ENCODE results near the gene MRPL30.
"Not testable (repeated sequence)": the region's sequence is repeated elsewhere in the genome, so short reads cannot be mapped to it uniquely, and the experiment has no call there.

Gene MRPL30

GRCh38 chr2:99180755-99181623 lies at the start of gene MRPL30, which contains the start of gene MITD1:
Gene MRPL30 (plus strand): TSS chr2:99181184. CDS start chr2:99186204, 5,020 bp downstream.
Gene MITD1 (minus strand): TSS chr2:99181058. CDS start chr2:99180981, 77 bp downstream.
- DNase-seq (ENCODE audit: low read depth in 2 of 2): peak; percentile 78 to 82

GRCh38 chr2:99135044-99135556 lies 45.9 kb upstream of the MRPL30 start:
- DNase-seq (ENCODE audit: low read depth in 2 of 2): not testable (repeated sequence)

GRCh38 chr2:99139003-99139402 lies 42.0 kb upstream of the MRPL30 start:
- no peak for DNase-seq (ENCODE audit: low read depth in 2 of 2)

GRCh38 chr2:99140056-99140859 lies 40.7 kb upstream of the MRPL30 start:
- DNase-seq (ENCODE audit: low read depth in 2 of 2): no peak

GRCh38 chr2:99140860-99141109 lies 40.2 kb upstream of the MRPL30 start:
- no peak for DNase-seq (ENCODE audit: low read depth in 2 of 2)

GRCh38 chr2:99141110-99142108 lies 39.6 kb upstream of the MRPL30 start, which contains the start of gene C2orf15:
Gene C2orf15 (plus strand): TSS chr2:99141707. CDS start chr2:99150559, 8,852 bp downstream.
- DNase-seq (ENCODE audit: low read depth in 2 of 2): peak; percentile 91 to 94

GRCh38 chr2:99150706-99151105 lies 30.3 kb upstream of the MRPL30 start:
- DNase-seq (ENCODE audit: low read depth in 2 of 2): no peak

GRCh38 chr2:99152199-99152895 lies 28.6 kb upstream of the MRPL30 start:
- no peak for DNase-seq (ENCODE audit: low read depth in 2 of 2)

GRCh38 chr2:99153921-99154604 lies 26.9 kb upstream of the MRPL30 start:
- DNase-seq (ENCODE audit: low read depth in 2 of 2): no peak

- peak; percentile 81 to 84 for DNase-seq (ENCODE audit: low read depth in 2 of 2)
These were observed 26.1 kb upstream of the MRPL30 start, which contains the start of the genes LIPT1 and TSGA10 for GRCh38 chr2:99154643-99155536. Gene LIPT1 (plus strand): TSS chr2:99154967. CDS start chr2:99161958, 6,991 bp downstream. Gene TSGA10 (minus strand): TSS chr2:99154942. CDS start chr2:99109439, 45,503 bp downstream.

GRCh38 chr2:99156891-99157290 lies 24.1 kb upstream of the MRPL30 start:
- no peak for DNase-seq (ENCODE audit: low read depth in 2 of 2)

- no peak for DNase-seq (ENCODE audit: low read depth in 2 of 2)
These were observed 22.4 kb upstream of the MRPL30 start for GRCh38 chr2:99158599-99158998.

- no peak for DNase-seq (ENCODE audit: low read depth in 2 of 2)
These were observed 21.4 kb upstream of the MRPL30 start for GRCh38 chr2:99159594-99159993.

GRCh38 chr2:99166218-99166617 lies 14.8 kb upstream of the MRPL30 start:
- DNase-seq (ENCODE audit: low read depth in 2 of 2): no peak

- no peak for DNase-seq (ENCODE audit: low read depth in 2 of 2)
These were observed 11.4 kb upstream of the MRPL30 start for GRCh38 chr2:99169534-99169933.

- no peak for DNase-seq (ENCODE audit: low read depth in 2 of 2)
These were observed 9.4 kb upstream of the MRPL30 start for GRCh38 chr2:99171377-99172140.

GRCh38 chr2:99181624-99182000 lies 628 bp downstream of the MRPL30 start:
- no peak for DNase-seq (ENCODE audit: low read depth in 2 of 2)

GRCh38 chr2:99183025-99183424 lies 2.0 kb downstream of the MRPL30 start:
- no peak for DNase-seq (ENCODE audit: low read depth in 2 of 2)
